Stimulated activated CD4-positive, alpha-beta T cell treated with anti-CD3 and anti-CD28 coated beads, Interleukin-12 subunit alpha, Interleukin-12 subunit beta, amount 100 ng/mL, for 4 hours (primary cell): ENCODE measurements around the gene FFAR3.
"Not testable (repeated sequence)": the region's sequence is repeated elsewhere in the genome, so short reads cannot be mapped to it uniquely, and the experiment has no call there.

ENCODE experiments used
- DNase-seq: peaks from one replicate; pipeline ENCODE4 v3.0.0-alpha.2; 2020

The FFAR3 gene

DNA sequence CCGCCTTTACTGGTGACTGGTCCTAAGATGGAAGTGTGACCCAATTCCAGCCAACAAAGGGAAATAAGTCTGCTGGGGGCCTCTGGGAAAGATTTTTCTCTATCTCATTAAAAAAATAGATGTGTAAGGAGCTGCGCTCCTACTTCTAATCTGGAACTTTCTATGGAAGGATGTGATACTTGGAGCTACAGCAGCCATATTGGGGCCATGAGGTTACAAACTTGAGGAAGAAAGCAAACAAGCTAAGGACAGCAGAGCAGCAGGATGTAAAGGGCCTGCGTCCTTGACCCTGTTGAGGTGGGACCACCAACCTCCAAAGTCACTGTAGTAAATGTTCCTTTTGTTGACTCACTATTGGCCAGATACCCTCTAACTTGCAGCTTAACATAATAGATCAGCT lies 20.1 kb downstream of the FFAR3 start:
- no peak for DNase-seq

GRCh38 chr19:35379545-35379944 lies 21.3 kb downstream of the FFAR3 start:
- DNase-seq: not testable (repeated sequence)

- no peak for DNase-seq
Observed at GRCh38 chr19:35379992-35380391, 21.7 kb downstream of the FFAR3 start.

- DNase-seq: no peak
Observed at GRCh38 chr19:35380450-35381124, 22.3 kb downstream of the FFAR3 start.

DNA sequence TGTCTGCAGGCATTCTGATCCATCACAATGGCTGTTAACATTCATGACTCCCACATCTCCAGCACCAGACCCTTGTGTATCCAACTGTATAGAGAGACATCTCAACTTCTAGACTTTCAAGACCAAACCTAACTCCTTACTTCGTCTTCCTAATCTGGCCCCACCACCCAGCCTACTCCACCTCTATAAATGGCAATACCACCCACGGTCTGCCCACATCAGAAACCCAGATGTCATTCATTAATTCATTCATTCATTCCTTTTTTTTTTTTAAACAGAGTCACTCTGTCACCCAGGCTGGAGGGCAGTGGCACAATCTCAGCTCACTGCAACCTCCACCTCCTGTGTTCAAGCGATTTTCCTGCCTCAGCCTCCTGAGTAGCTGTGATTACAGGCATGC lies 23.1 kb downstream of the FFAR3 start:
- DNase-seq: no peak

DNA sequence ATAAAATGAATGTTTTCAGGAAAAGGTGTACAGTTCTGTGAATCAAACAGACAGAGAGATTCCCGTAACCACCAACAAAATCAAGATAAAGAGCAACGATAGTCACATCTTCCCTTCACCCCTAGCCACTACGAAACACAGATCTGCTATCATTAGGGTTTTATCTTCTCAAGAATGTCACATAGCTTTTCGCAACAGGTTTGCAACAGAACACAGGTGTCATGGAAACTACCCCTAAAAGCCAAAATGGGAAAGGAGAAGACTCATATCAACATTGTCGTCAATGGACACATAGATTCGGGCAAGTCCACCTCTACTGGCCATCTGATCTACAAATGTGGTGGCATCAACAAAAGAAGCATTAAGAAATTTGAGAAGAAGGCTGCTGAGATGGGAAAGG lies 23.7 kb downstream of the FFAR3 start:
- DNase-seq: no peak

- DNase-seq: no peak
Observed at GRCh38 chr19:35383536-35383935, 25.3 kb downstream of the FFAR3 start.

GRCh38 chr19:35388277-35389054 lies 30.2 kb downstream of the FFAR3 start:
- no peak for DNase-seq

GRCh38 chr19:35389192-35389861 lies 31.1 kb downstream of the FFAR3 start:
- DNase-seq: no peak

GRCh38 chr19:35392742-35393715 lies 34.8 kb downstream of the FFAR3 start:
- no peak for DNase-seq

- no peak for DNase-seq
Observed at GRCh38 chr19:35395382-35396199, 37.3 kb downstream of the FFAR3 start.

DNA sequence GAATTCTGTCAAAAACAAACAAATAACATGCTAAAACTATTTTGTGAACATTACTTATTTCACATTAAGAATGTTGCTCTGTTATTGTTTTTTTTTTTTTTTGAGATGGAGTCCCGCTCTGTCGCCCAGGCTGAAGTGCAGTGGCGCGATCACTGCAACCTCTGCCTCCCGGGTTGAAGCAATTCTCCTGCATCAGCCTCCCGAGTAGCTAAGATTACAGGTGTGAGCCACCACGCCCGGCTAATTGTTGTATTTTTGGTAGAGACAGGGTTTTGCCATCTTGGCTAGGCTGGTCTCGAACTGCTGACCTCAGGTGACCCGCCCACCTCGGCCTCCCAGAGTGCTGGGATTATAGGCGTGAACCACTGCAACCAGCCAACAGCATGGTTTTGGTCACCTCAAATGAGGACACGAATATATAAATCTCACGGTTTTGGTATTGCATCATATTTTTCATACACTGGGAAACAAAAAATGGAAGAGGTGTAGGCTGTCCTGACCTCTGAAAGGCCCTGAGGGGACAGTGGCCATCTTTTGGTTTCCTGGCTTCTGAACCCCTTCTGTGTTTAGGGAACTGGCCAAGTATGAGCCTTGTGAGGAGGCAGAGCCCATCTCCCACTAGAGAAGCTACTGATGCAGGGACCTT lies 38.1 kb downstream of the FFAR3 start:
- DNase-seq: no peak

GRCh38 chr19:35397064-35397463 lies 38.8 kb downstream of the FFAR3 start:
- DNase-seq: no peak

DNA sequence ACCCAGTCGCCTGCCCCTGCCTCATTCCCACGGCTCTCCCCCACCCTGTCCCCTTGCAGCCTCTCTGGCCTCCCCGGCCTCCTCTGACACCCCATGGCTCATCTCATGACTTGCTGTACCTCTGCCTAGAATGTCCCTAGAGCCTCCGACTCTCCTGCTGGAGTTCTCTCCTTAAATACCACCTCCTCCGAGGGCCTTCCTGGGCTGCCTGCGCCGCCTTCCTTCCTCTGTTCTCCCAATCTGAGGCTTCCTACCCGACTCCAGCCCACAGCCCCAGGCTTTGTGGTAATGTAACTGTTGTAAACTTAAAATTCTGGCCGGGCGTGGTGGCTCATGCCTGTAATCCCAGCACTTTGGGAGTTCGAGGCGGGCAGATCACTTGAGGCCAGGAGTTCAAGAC lies 40.3 kb downstream of the FFAR3 start:
- no peak for DNase-seq

- no peak for DNase-seq
Observed at GRCh38 chr19:35399231-35399630, 41.0 kb downstream of the FFAR3 start.

GRCh38 chr19:35399948-35400772 lies 41.9 kb downstream of the FFAR3 start:
- DNase-seq: no peak

DNA sequence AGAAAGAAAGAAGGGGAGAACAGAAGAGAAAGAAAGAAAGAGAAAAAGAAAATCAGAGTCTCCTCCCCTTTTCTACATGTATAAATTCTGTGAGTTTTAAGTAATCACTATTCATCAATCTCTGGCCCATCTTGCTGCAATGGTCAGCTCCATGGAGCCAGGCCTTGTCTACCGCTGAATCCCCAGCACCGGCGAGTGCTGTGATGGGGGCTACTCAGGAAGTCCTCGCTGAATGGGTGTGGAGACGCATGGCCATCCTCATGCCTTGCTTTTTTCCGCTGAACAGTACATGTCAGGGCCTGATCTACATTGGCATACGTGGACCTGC lies 42.5 kb downstream of the FFAR3 start:
- DNase-seq: no peak

DNA sequence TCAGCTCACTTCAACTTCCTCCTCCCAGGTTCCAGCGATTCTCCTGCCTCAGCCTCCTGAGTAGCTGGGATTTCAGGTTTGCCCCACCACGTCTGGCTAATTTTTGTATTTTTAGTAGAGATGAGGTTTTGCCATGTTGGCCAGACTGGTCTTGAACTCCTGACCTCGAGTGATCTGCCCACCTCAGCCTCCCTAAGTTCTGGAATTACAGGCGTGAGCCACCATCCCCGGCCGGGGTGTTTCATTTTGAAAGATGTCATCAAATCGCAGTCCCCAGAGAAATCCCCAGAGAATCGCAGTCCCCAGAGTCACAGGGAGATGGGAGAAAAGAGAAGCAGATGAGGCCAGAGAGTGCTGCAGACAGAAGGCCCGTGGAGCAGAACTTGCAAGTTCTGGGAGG lies 43.2 kb downstream of the FFAR3 start:
- not testable (repeated sequence) for DNase-seq

DNA sequence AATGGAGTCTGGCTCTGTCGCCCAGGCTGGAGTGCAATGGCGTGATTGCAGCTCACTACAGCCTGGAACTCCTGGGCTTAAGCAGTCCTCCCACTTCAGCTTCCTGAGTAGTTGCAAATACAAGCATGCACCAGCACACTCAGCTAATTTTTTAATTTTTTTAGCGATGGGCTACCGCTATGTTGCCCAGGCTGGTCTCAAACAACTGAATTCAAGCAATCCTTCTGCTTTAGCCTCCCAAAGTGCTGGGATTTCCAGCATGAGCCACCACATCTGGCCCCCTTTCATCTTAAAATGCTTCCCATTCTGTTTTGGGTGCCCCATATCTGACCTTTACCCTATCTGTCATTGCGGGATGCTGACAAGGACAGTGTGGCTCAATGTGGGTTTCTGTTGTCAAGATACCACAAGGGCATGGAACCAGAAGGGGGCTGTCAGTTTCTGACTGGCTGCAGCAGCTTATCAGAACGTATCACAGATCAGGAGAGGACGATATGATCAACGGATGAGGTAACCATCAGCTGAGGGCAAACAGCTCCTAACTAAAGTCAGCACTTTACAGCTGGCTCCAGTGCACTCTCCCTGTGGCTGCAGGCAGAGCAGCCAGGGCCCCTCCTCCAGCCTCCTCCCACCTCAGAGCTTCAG lies 45.0 kb downstream of the FFAR3 start:
- DNase-seq: no peak
